SJSA1 (cell line): ENCODE results near the gene C1QTNF9B. TPM values are rescaled to one million over a fixed set of nuclear protein-coding genes. Genes with fewer than 3 reads are reported as not detected.
"Not testable (repeated sequence)": the region's sequence is repeated elsewhere in the genome, so short reads cannot be mapped to it uniquely, and the experiment has no call there.

Experiments used
- DNase-seq, 2 experiments: peaks; one replicate each; pipeline ENCODE4 v3.0.0-alpha.2; 2015 to 2020; ENCODE audit warnings: low spot score in 2 of 2, low read depth in 1 of 2
- H3K27ac ChIP-seq: fragments of 250-450 bp; sonication (Bioruptor Pico); 2 replicates; pipeline ENCODE4 v1.5.1; 2020; ENCODE audit warnings: mild to moderate bottlenecking, moderate library complexity
- H3K27me3 ChIP-seq: fragments of 250-450 bp; sonication (Bioruptor Pico); replicated peaks from 2 replicates; pipeline ENCODE4 v1.5.1; 2020; ENCODE audit warnings: mild to moderate bottlenecking, moderate library complexity
- H3K36me3 ChIP-seq: fragments of 250-450 bp; sonication (Bioruptor Pico); 2 replicates; pipeline ENCODE4 v1.5.1; 2020; ENCODE audit warnings: mild to moderate bottlenecking
- H3K4me1 ChIP-seq: fragments of 250-450 bp; sonication (Bioruptor Pico); replicated peaks from 2 replicates; pipeline ENCODE4 v1.6.1; 2021; ENCODE audit warnings: mild to moderate bottlenecking
- H3K4me3 ChIP-seq: fragments of 250-450 bp; sonication (Bioruptor Pico); 2 replicates; pipeline ENCODE4 v1.5.1; 2020; ENCODE audit warnings: mild to moderate bottlenecking
- H3K9me3 ChIP-seq: fragments of 250-450 bp; sonication (Bioruptor Pico); replicated peaks from 2 replicates; pipeline ENCODE4 v1.5.1; 2020; ENCODE audit warnings: mild to moderate bottlenecking
- total RNA-seq: library from RNA; depleted of rRNA; stranded (reverse); fragments of >200 nt; shearing (Covaris generic); gene quantifications from 2 replicates; pipeline ENCODE4 v1.2.3, GENCODE V29; 2014

The C1QTNF9B gene
- total RNA-seq, 1 experiment from 2014 or later = 0.08 TPM

DNA sequence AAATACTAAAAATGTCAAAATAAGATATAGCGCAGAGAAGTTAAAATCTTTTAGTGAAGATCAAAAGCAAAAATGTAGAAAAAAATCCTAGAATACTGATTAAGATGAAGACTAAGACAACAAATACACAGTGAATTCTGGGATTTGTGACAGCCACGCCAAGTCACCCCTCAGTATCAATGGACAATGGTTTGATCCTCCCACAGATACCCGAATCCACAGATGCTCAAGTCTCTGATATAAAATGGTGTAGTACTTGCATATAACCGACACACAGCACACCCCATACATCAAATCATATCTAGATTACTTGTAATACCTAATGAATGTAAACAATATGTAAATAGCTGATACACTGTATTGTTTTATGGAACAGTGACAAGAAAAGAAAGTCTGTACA is 14.0 kb downstream of the C1QTNF9B start:
- H3K27me3 ChIP-seq = no peaks in the 10 kb centered on the region
- no peaks in the 10 kb centered on the region for H3K9me3 ChIP-seq
- H3K4me3 ChIP-seq = no peak overlapping the region
- H3K4me1 ChIP-seq = no peaks in the 10 kb centered on the region
- no peak for DNase-seq
- no peak overlapping the region for H3K27ac ChIP-seq
- peaks cover 7% of the 10 kb centered on the region; the same call in 1 of the 2 replicates for H3K36me3 ChIP-seq

DNA sequence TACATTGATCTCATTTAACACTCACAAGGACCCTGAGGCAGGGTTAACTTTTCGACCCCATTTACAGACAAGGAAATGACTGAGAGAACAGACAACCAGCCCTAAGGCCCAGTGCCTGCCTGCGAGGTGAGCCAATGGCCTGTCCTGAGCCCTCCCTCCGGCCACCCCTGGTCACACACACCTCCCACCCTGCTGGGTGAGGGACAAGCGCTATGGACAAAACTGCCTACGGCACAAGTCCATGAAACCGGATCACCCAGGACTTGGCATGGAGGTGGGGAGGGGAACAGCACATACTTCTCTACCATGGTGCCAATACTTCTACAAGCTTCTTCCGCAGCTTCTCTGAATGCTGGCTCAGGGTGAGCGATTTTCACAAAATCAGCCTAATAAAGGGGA is 15.9 kb downstream of the C1QTNF9B start:
- not testable (repeated sequence) for H3K4me3 ChIP-seq, DNase-seq, H3K27ac ChIP-seq, H3K27me3 ChIP-seq, H3K9me3 ChIP-seq, H3K36me3 ChIP-seq, H3K4me1 ChIP-seq

DNA sequence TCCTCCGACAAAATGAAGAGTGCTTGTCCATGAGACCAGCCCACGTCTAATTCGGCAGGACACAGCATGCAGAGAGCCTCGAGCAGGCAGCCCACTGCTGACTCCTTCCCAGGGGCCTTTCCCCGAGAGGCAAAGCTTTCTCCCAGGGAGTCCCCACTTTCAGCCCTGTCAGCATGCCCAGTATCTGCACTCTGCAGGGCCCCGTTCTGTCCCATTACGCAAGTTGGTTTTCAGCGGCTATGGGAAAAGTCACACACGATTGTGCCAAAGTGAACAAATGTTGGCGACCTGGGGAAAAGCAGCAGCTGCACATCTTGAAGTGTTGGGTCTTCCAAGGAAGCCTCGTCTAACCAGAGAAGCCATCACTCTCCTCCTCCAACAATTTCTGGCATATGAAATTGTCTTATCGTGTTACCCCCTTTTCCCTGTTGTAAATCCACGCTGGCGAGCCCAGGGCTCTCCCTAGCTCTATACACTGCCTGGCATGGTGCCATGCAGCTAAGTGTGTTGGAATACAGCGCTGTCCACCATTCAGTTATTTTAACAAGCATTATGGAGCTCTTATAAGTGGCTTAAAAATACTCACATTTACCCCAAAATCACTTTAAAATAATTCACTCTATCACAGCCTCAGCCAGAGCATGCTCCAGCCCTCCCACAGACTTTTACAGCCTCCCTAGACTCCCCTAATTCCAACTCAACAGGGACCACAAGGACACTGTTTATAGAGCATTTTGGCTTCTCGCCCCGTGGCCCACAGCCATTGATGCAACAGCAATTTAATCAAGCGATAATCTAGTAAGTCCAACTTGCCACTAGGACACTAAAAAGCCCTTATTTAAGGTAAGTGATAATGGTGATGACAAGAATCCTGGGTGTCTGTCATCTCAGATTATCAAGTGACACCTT is 16.6 kb downstream of the C1QTNF9B start:
- H3K36me3 ChIP-seq, H3K4me3 ChIP-seq, H3K27ac ChIP-seq, DNase-seq, H3K9me3 ChIP-seq, H3K27me3 ChIP-seq, H3K4me1 ChIP-seq: not testable (repeated sequence)

DNA sequence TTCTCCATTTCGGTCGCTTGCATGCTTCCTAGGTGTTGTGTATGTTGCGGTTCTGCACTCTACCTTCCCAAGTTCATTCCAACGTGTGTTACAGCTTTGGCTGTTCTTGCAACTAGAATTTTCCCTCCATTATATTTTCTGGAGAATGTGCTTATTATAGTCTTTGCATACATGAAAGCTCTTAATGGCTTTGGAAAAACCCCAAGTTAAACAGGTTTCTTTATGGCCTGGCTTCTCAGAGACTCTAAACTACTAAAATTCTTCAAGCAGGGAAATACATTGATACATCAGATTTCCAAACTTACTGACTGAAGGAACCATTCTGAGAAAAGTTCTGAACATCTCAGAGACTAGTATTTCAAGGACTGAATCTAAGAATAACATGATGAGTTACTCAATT is 20.0 kb downstream of the C1QTNF9B start:
- H3K4me3 ChIP-seq = no peak overlapping the region
- no peaks in the 10 kb centered on the region for H3K9me3 ChIP-seq
- H3K27me3 ChIP-seq = no peaks in the 10 kb centered on the region
- no peaks in the 10 kb centered on the region for H3K4me1 ChIP-seq
- H3K36me3 ChIP-seq = peaks cover 4% of the 10 kb centered on the region; the same call in 1 of the 2 replicates
- H3K27ac ChIP-seq = no peak overlapping the region
- DNase-seq = no peak

DNA sequence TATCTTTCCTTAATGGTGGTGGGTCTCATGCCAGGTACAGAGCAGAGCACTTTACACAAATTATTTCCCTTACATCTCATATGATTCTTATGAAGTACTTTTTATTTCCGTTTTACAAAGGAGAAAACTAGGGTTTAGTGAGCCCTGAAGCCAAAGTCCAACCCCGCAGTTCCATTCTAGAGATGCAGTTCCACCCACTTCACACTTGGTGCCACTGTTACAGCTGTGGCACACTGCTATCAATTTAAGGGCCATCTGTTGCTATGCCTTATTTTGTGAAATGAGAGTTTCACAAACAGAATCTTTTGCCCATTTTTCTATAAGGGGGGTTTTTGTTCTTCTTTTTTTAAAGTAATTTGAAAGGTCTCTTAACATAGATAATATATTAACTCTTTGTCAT is 21.0 kb downstream of the C1QTNF9B start:
- Histone ChIP-seq H3K9me3 (no peaks in the 10 kb centered on the region), H3K4me3 (no peak overlapping the region), H3K27me3 (no peaks in the 10 kb centered on the region), H3K27ac (no peak overlapping the region), H3K4me1 (no peaks in the 10 kb centered on the region), H3K36me3 (peaks cover 4% of the 10 kb centered on the region; the same call in 1 of the 2 replicates)
- no peak for DNase-seq

DNA sequence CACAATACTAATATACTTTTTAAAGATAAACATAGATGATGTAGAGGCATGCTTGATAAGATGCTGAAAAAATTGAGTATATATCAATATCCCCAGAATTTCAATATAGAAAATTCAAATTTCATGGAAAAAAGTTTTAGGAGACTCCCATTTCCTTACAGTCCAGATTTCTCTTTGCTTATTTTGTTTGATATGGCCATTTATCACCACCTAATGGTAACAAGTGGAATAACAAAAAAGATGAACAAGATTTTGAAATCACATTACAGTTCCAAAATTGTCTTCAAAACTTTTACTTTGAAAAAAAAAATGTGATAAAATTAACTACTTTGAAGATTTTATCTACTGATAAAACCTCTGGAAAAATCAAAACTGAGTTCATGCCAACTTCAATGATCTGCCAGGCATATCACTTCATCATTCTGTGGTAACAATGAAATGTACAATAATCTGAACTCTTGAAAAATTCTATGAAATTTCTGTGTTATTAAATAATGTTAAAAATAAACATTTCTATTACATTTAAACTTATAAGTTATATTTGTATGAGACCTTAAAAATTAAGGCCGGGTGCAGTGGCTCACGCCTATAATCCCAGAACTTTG is 25.6 kb downstream of the C1QTNF9B start:
- Histone ChIP-seq H3K27ac (no peak overlapping the region), H3K4me1 (no peaks in the 10 kb centered on the region), H3K36me3 (no peaks in the 10 kb centered on the region), H3K4me3 (no peak overlapping the region), H3K27me3 (no peaks in the 10 kb centered on the region), H3K9me3 (no peaks in the 10 kb centered on the region)
- DNase-seq = peak in 1 of 2 experiments; percentile 10

DNA sequence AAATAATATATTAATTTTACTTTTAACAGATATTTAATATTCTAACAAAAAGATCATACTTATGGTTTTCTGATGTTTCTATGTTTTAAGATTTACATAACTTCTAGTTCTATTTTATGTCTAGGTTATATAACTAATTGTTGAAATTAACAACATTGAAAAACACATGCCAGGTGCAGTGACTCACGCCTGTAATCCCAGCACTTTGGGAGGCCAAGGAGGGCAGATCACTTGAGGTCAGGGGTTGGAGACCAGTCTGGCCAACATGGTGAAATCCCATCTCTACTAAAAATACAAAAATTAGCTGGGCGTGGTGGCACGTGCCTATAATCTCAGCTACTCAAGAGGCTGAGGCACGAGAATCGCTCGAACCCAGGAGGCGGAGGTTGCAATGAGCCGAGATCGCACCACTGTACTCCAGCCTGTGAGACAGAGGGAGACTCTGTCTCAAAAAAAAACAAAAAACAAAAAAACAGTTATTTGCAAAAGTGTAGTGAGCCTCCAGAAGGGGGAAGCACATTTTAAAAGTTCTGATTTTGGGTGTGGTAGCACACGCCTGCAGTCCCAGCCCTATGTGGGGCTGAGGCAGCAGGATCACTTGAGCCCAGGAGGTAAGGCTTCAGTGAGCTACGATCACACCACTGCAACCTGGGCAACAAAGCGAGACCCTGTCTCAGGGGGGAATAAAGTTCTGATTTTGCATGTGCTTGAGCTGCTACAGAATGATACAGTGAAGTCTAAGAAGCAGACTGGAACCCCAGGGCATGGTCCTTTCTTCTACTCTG is 26.8 kb downstream of the C1QTNF9B start:
- no peak overlapping the region for H3K4me3 ChIP-seq
- H3K27ac ChIP-seq = no peak overlapping the region
- no peak for DNase-seq
- no peaks in the 10 kb centered on the region for H3K27me3 ChIP-seq
- no peaks in the 10 kb centered on the region for H3K9me3 ChIP-seq
- H3K36me3 ChIP-seq = no peaks in the 10 kb centered on the region
- H3K4me1 ChIP-seq = no peaks in the 10 kb centered on the region

DNA sequence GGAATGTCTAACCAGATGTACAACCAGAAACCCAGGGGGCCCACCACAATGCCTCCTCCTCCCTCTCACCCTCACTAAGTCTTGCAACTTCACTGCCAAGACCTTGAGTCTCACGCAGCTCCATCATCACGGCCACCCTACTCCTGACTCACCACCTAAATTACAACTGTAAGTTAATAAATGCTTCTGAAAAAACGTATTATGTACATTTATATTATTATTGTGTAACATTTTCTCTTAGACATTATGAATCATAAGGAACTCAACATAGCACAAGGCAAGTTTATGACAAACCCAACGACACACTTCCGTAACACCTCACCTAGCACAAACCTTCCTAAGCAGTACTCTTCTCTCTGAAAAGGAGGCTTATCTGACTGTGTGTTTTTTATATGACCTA is 28.8 kb downstream of the C1QTNF9B start:
- H3K9me3 ChIP-seq = no peaks in the 10 kb centered on the region
- H3K4me1 ChIP-seq = no peaks in the 10 kb centered on the region
- H3K4me3 ChIP-seq = no peak overlapping the region
- DNase-seq = no peak
- H3K27ac ChIP-seq = no peak overlapping the region
- H3K27me3 ChIP-seq = no peaks in the 10 kb centered on the region
- H3K36me3 ChIP-seq = no peaks in the 10 kb centered on the region

DNA sequence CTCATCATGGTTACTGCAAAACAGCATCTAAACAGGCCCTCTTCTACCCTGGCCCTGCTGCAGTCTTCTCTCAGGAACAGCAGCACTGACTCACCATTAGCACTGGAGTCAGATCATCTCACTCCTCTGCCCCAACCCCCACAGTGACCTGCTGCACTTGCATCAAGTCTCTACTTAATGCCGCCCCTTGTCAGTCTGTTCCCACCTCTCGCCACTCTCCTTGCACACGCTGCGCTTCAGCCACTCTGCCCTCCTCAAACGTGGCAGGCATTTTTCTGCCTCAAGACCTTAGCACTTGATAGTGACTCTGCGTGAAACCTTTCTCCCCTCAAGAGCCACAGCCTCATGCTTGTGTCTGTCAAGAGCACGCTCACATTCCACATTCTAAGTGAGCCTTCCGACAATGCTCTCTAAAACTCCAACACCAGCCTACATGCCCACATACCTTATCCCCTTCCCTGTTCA is 30.2 kb downstream of the C1QTNF9B start:
- H3K27ac ChIP-seq = no peak overlapping the region
- no peaks in the 10 kb centered on the region for H3K9me3 ChIP-seq
- H3K4me3 ChIP-seq = no peak overlapping the region
- no peaks in the 10 kb centered on the region for H3K27me3 ChIP-seq
- no peak for DNase-seq
- no peaks in the 10 kb centered on the region for H3K36me3 ChIP-seq
- no peaks in the 10 kb centered on the region for H3K4me1 ChIP-seq

DNA sequence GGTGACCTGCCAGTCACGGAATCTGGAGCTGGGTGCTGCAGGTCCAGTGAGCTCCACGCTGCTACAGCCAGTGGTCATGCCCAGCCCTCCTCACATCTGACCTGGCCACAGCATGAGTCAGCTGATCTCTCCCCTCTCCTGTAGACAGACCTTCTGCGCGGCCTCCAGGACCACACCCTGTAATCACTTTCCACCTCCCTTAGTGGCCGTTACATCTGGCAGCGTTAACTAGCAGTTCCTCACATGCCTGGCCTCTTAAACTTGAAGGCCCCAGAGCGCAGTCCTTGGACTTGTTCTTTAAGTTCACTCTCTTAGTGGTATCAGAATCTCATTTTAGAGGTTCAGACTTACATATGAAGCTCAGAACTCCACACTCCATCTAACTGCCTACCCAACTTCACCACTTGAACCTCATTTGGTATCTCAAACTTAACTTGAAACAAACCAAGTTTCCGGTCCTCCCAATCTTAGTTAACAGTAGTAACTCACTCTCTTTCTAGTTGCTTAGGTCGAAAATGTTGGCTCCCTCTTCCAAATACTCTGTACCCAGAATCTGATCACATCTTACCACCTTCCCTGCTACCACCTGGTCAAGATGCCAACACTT is 30.8 kb downstream of the C1QTNF9B start:
- no peak for DNase-seq
- Histone ChIP-seq H3K36me3 (no peaks in the 10 kb centered on the region), H3K9me3 (no peaks in the 10 kb centered on the region), H3K27me3 (no peaks in the 10 kb centered on the region), H3K27ac (no peak overlapping the region), H3K4me1 (no peaks in the 10 kb centered on the region), H3K4me3 (no peak overlapping the region)

DNA sequence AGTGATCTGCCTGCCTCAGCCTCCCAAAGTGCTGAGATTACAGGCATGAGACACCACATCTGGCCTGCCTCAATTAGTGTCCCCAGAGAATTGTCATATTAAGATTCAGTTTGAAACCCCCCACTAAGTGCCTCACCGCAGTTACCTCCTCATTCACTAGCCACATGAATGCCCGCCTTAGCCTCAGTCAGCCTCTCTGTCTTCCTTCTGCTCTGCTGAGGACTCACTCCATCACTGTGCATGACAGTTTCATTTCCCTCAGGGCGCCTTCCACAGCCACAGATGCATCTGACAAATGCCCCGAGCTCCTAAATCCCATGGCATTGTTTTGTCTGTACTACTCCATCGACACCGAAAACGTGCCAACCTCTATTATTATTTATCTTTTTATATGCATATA is 31.4 kb downstream of the C1QTNF9B start:
- Histone ChIP-seq H3K9me3 (no peaks in the 10 kb centered on the region), H3K27ac (no peak overlapping the region)

DNA sequence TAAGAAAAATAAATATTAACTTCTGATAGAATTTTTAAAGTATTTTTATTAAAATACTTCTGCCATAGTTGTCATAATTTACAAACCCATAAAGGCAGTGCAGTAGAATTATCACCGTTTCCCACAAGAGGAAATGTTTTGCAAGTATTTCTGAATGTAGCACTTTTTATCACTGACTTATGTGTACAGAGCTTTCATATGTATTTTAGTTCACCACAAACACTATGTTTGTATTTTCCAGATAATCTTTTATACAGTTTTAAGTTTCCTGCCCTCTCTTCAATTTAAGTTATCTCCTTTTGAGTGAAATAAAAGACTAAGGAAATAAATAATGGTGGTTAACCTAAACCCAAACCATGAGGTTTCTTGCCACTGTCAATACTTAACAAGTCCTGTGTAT is 32.3 kb downstream of the C1QTNF9B start:
- no peak overlapping the region for H3K4me3 ChIP-seq
- DNase-seq = no peak
- H3K4me1 ChIP-seq = no peaks in the 10 kb centered on the region
- H3K9me3 ChIP-seq = no peaks in the 10 kb centered on the region
- H3K27me3 ChIP-seq = no peaks in the 10 kb centered on the region
- no peak overlapping the region for H3K27ac ChIP-seq
- H3K36me3 ChIP-seq = no peaks in the 10 kb centered on the region

More for the DNA sequence above, 31.4 kb downstream of the C1QTNF9B start:
- Histone ChIP-seq H3K36me3 (no peaks in the 10 kb centered on the region), H3K4me1 (no peaks in the 10 kb centered on the region), H3K27me3 (no peaks in the 10 kb centered on the region), H3K4me3 (no peak overlapping the region)
- no peak for DNase-seq

DNA sequence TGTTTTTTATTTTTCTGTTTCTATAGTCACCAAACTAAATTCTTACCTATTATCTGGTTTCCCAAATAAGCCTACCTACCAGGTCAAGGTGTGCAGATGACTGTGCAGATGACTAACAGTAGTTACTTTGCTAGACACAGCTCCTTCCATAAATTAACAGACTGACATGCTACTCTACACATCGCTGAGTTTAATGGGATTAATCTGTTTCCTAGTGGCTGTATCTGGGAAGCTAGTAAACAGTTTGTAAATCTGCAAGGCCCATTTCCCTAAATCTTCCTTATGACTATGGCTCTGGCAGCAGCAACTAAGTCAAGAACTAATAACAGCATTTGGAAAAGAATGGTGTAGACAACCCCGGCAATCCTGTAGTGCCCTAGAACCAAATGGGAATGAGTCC is 36.0 kb downstream of the C1QTNF9B start:
- Histone ChIP-seq H3K9me3 (no peaks in the 10 kb centered on the region), H3K4me3 (no peak overlapping the region), H3K27me3 (no peaks in the 10 kb centered on the region)

More for the DNA sequence above, 36.0 kb downstream of the C1QTNF9B start:
- Histone ChIP-seq H3K27ac (no peak overlapping the region), H3K4me1 (no peaks in the 10 kb centered on the region), H3K36me3 (no peaks in the 10 kb centered on the region)
- DNase-seq = no peak
